H1 (cell line): ENCODE measurements around the gene STEAP2. TPM values are rescaled to one million over a fixed set of nuclear protein-coding genes. Genes with fewer than 3 reads are reported as not detected.

Experiments used
- CTCF ChIA-PET: fragments of 300-600 bp; sonication (Branson Sonifier 250); formaldehyde crosslinking; loops from one replicate; lab custom pipeline; 2021; ENCODE audit not compliant: partially characterized antibody; lab: Charles Lee
- POLR2A ChIA-PET: fragments of 300-600 bp; sonication (Branson Sonifier 250); formaldehyde crosslinking; loops from one replicate; lab custom pipeline; 2021; ENCODE audit warnings: inconsistent platforms; ENCODE audit not compliant: partially characterized antibody; lab: Charles Lee
- DNase-seq, 2 experiments: peaks; one replicate each; pipeline versions ENCODE4 v3.0.0 to v3.0.0-alpha.2; 2010 to 2022; ENCODE audit warnings: low spot score in 2 of 2, low read depth in 1 of 2, mixed read lengths in 1 of 2
- FAIRE-seq: peaks from 2 replicates; lab custom pipeline; 2011; peaks lifted over from hg19 to GRCh38; lab: Jason Lieb, UNC
- H2AFZ ChIP-seq: 2 replicates; pipeline ENCODE4 v1.8.1; 2012; ENCODE audit warnings: low read length, inconsistent platforms
- H2AK5ac ChIP-seq: 2 replicates; pipeline ENCODE4 v1.6.1; 2013; ENCODE audit warnings: low read depth, low read length
- H2BK120ac ChIP-seq: replicated peaks from 2 replicates; pipeline ENCODE3; 2013; ENCODE audit warnings: low read depth, low read length, inconsistent platforms
- H2BK12ac ChIP-seq: 2 replicates; pipeline ENCODE4 v1.6.1; 2013; ENCODE audit warnings: low read depth, low read length
- H2BK15ac ChIP-seq: 2 replicates; pipeline ENCODE4 v1.6.1; 2013; ENCODE audit warnings: low read length
- H2BK20ac ChIP-seq: 2 replicates; pipeline ENCODE4 v1.6.1; 2013; ENCODE audit warnings: low read length
- H2BK5ac ChIP-seq: 2 replicates; pipeline ENCODE4 v1.6.1; 2013; ENCODE audit warnings: low read depth, low read length
- H3K14ac ChIP-seq: 2 replicates; pipeline ENCODE4 v1.6.1; 2013; ENCODE audit warnings: inconsistent platforms; ENCODE audit not compliant: insufficient read length
- H3K18ac ChIP-seq: 2 replicates; pipeline ENCODE4 v1.6.1; 2013; ENCODE audit warnings: low read length; ENCODE audit errors: extremely low read depth
- H3K23ac ChIP-seq: 2 replicates; pipeline ENCODE4 v1.6.1; 2013; ENCODE audit warnings: inconsistent platforms; ENCODE audit not compliant: insufficient read length
- H3K23me2 ChIP-seq: 2 replicates; pipeline ENCODE4 v1.6.1; 2013; ENCODE audit warnings: low read depth, low read length
- H3K27ac ChIP-seq: 2 replicates; pipeline ENCODE4 v1.6.1; 2011; ENCODE audit warnings: low read depth, low read length, inconsistent platforms
- H3K27me3 ChIP-seq, 4 experiments: replicated peaks in 1 of 4; 1 replicate in 1 of 4; 2 replicates in 3 of 4; pipeline versions ENCODE4 v1.6.1 to v1.8.1; 2011 to 2013; ENCODE audit warnings: low read length in 3 of 4, mild to moderate bottlenecking in 3 of 4, inconsistent platforms in 2 of 4, mixed read lengths in 2 of 4, moderate library complexity in 1 of 4; ENCODE audit not compliant: control insufficient read depth in 3 of 4, insufficient read depth in 3 of 4; ENCODE audit errors: extremely low read depth in 1 of 4
- H3K36me3 ChIP-seq, 4 experiments: 2 replicates each; pipeline versions ENCODE4 v1.6.1 to v1.8.1; 2011 to 2013; ENCODE audit warnings: mild to moderate bottlenecking in 4 of 4, low read length in 3 of 4, moderate library complexity in 2 of 4, control low read depth in 1 of 4, inconsistent platforms in 1 of 4; ENCODE audit not compliant: insufficient read depth in 4 of 4, control insufficient read depth in 2 of 4
- H3K4ac ChIP-seq: replicated peaks from 2 replicates; pipeline ENCODE3; 2013; ENCODE audit warnings: low read length, low read depth, mixed read lengths, inconsistent platforms; ENCODE audit not compliant: insufficient read length
- H3K4me1 ChIP-seq, 4 experiments: replicated peaks in 1 of 4; 1 replicate in 1 of 4; 2 replicates in 3 of 4; pipeline versions ENCODE4 v1.6.1 to v1.8.1; 2011 to 2013; ENCODE audit warnings: low read length in 3 of 4, inconsistent platforms in 2 of 4, mixed read lengths in 1 of 4; ENCODE audit not compliant: insufficient read depth in 4 of 4, control insufficient read depth in 3 of 4
- H3K4me2 ChIP-seq, 2 experiments: 2 replicates each; pipeline versions ENCODE4 v1.6.1 to v1.8.1; 2011 to 2013; ENCODE audit warnings: low read depth in 2 of 2, low read length in 2 of 2, control low read depth in 1 of 2, inconsistent platforms in 1 of 2, mild to moderate bottlenecking in 1 of 2; ENCODE audit not compliant: insufficient read depth in 1 of 2
- H3K4me3 ChIP-seq, 4 experiments: fragments of 200-600, 300-600 bp in 1 of 4; sonication (generic), shearing (Covaris generic), sonication (Bioruptor Twin) in 1 of 4; 2 replicates each; pipeline versions ENCODE4 v1.5.1 to v1.8.1; 2011 to 2016; ENCODE audit warnings: low read length in 4 of 4, low read depth in 3 of 4, control low read depth in 2 of 4, inconsistent platforms in 2 of 4, mild to moderate bottlenecking in 2 of 4, mixed read lengths in 1 of 4, moderate library complexity in 1 of 4; ENCODE audit not compliant: insufficient read depth in 2 of 4; ENCODE audit errors: extremely low read depth in 1 of 4
- H3K56ac ChIP-seq: replicated peaks from 2 replicates; pipeline ENCODE3; 2013; ENCODE audit warnings: low read depth, mild to moderate bottlenecking, mixed read lengths, low read length, inconsistent platforms; ENCODE audit not compliant: insufficient read length
- H3K79me1 ChIP-seq: 2 replicates; pipeline ENCODE4 v1.6.1; 2013; ENCODE audit warnings: low read depth, low read length, control low read depth
- H3K79me2 ChIP-seq, 2 experiments: 2 replicates each; pipeline versions ENCODE4 v1.6.1 to v1.8.1; 2012 to 2013; ENCODE audit warnings: low read length in 2 of 2, mild to moderate bottlenecking in 2 of 2, inconsistent platforms in 1 of 2; ENCODE audit not compliant: insufficient read depth in 2 of 2, control insufficient read depth in 1 of 2
- H3K9ac ChIP-seq, 4 experiments: replicated peaks in 1 of 4; 1 replicate in 1 of 4; 2 replicates in 3 of 4; pipeline versions ENCODE4 v1.6.1 to v1.8.1; 2011 to 2013; ENCODE audit warnings: low read depth in 3 of 4, low read length in 3 of 4, control low read depth in 2 of 4, mild to moderate bottlenecking in 2 of 4, moderate library complexity in 2 of 4, inconsistent platforms in 1 of 4; ENCODE audit errors: extremely low read depth in 1 of 4
- H3K9me3 ChIP-seq, 2 experiments: 2 replicates each; pipeline versions ENCODE4 v1.6.1 to v1.8.1; 2012 to 2013; ENCODE audit warnings: mild to moderate bottlenecking in 2 of 2, moderate library complexity in 2 of 2, control low read depth in 1 of 2, inconsistent platforms in 1 of 2, low read depth in 1 of 2, low read length in 1 of 2, mixed read lengths in 1 of 2; ENCODE audit not compliant: insufficient read depth in 2 of 2
- H4K20me1 ChIP-seq, 2 experiments: replicated peaks in 1 of 2; 2 replicates each; pipeline versions ENCODE3 to v1.8.1; 2011 to 2013; ENCODE audit warnings: inconsistent platforms in 2 of 2, low read length in 2 of 2, mild to moderate bottlenecking in 1 of 2; ENCODE audit not compliant: insufficient read depth in 2 of 2, control insufficient read depth in 1 of 2
- H4K5ac ChIP-seq: 2 replicates; pipeline ENCODE4 v1.6.1; 2013; ENCODE audit warnings: low read length, low read depth, mixed read lengths, inconsistent platforms; ENCODE audit not compliant: insufficient read length
- H4K8ac ChIP-seq: 2 replicates; pipeline ENCODE4 v1.8.0; 2013; ENCODE audit warnings: mild to moderate bottlenecking, moderate library complexity, low read length, inconsistent platforms; ENCODE audit not compliant: insufficient read depth; ENCODE audit errors: extremely low read depth
- H4K91ac ChIP-seq: replicated peaks from 2 replicates; pipeline ENCODE3; 2013; ENCODE audit warnings: low read length, mixed read lengths, inconsistent platforms; ENCODE audit not compliant: insufficient read length
- JUND ChIP-seq: IDR thresholded peaks from 2 replicates; pipeline ENCODE4 v1.6.1; 2011; ENCODE audit warnings: mild to moderate bottlenecking, improper control_type of control experiment, low read length
- SP2 ChIP-seq: IDR thresholded peaks from 2 replicates; pipeline ENCODE4 v1.6.1; 2012; ENCODE audit warnings: mild to moderate bottlenecking, low read length, inconsistent platforms
- WGBS, 2 experiments: shearing (Covaris generic) in 1 of 2; methylation state at CpG; one replicate each; pipeline versions ENCODE4 v1.1.6 to v1.1.7; 2013 to 2015; ENCODE audit warnings: low lambda C conversion rate in 2 of 2, mixed read lengths in 2 of 2, inconsistent platforms in 1 of 2, low coverage in 1 of 2, missing lambda C conversion rate in 1 of 2; ENCODE audit not compliant: insufficient replicate concordance in 2 of 2, insufficient coverage in 1 of 2, insufficient read length in 1 of 2; ENCODE audit errors: extremely low coverage in 1 of 2, missing lambda C conversion rate in 1 of 2; 5-methylcytosine and 5-hydroxymethylcytosine counted together
- polyA plus RNA-seq, 7 experiments: library from polyadenylated mRNA; depleted of rRNA in 3 of 7; stranded (reverse) in 5 of 7; unstranded in 2 of 7; fragments of >200 nt in 5 of 7; fragments of 200-250 nt in 2 of 7; gene quantifications; 1 replicate in 5 of 7; 2 replicates in 1 of 7; 4 replicates in 1 of 7; pipeline versions ENCODE4 v1.2.1 to v1.2.3, GENCODE V29; 2011 to 2013; ENCODE audit warnings: missing spikeins in 2 of 7, mixed read lengths in 2 of 7
- total RNA-seq: library from RNA; stranded (reverse); fragmentation: NEBNext Ultra II Directional; extraction: Animal tissue kit (Norgen Biotek cat#: 25700); gene quantifications from 2 replicates; pipeline ENCODE4 v1.2.1, GENCODE V29; 2021

STEAP2 gene
- total and polyA plus RNA-seq, 2 of the 8 experiments (the other 6 are each of a cell fraction or from before 2014, with no cell fraction given) = 13.4 to 18.4 TPM

- no peak overlapping the region for H3K56ac ChIP-seq
- no peak overlapping the region for H2AFZ ChIP-seq
- peak overlapping the region; percentile 8 to 28; a peak in 3 of 4 replicates for H3K4me2 ChIP-seq
- no peak overlapping the region for H2BK15ac ChIP-seq
- WGBS, 2 experiments = 74% methylated on average over 6 of the region's 6 CpGs; no CpG with 5 or more reads in 1 of the 2 experiments
- H2AK5ac ChIP-seq = no peak overlapping the region
- peaks cover 0 to 87% of the 10 kb centered on the region in 2 experiments; a peak in 3 of 4 replicates for H3K79me2 ChIP-seq
- H4K20me1 ChIP-seq = no peaks in the 10 kb centered on the region
- peaks cover 5 to 21% (median 10%) of the 10 kb centered on the region in 4 experiments; a peak in 6 of 7 replicates for H3K4me1 ChIP-seq
- ChIA-PET CTCF (interaction anchor here (0.5 to 1.4 kb wide), 2 partner anchors 36 to 411 kb away, joined by 3 to 4 read pairs; no protein-coding TSS in a partner anchor), POLR2A (interaction anchor here (5.4 kb wide), 1 partner anchor 8 kb away, joined by 48 read pairs; no protein-coding TSS in a partner anchor)
- H2BK120ac ChIP-seq = no peak overlapping the region
- H3K9ac ChIP-seq = no peak overlapping the region
- H4K91ac ChIP-seq = no peak overlapping the region
- peak; percentile 86 for TF ChIP-seq JUND
- no peak for TF ChIP-seq SP2
- H4K8ac ChIP-seq = no peak overlapping the region
- no peak overlapping the region for H3K27ac ChIP-seq
- peak overlapping the region in 1 of 4 experiments; percentile 13; a peak in 1 of 8 replicates for H3K4me3 ChIP-seq
- peaks cover 0 to 6% (median 0%) of the 10 kb centered on the region in 4 experiments; a peak in 3 of 8 replicates for H3K36me3 ChIP-seq
- H3K14ac ChIP-seq = no peak overlapping the region
- no peak overlapping the region for H3K4ac ChIP-seq
- no peak overlapping the region for H3K18ac ChIP-seq
- DNase-seq (no peak), FAIRE-seq (no peak)
- no peaks in the 10 kb centered on the region for H3K79me1 ChIP-seq
- H4K5ac ChIP-seq = no peak overlapping the region
- peaks cover 10% of the 10 kb centered on the region for H3K23me2 ChIP-seq
- no peak overlapping the region for H2BK12ac ChIP-seq
- no peaks in the 10 kb centered on the region for H3K27me3 ChIP-seq
- no peak overlapping the region for H2BK5ac ChIP-seq
- no peak overlapping the region for H2BK20ac ChIP-seq
- H3K9me3 ChIP-seq = no peaks in the 10 kb centered on the region
- H3K23ac ChIP-seq = no peak overlapping the region
Observed at GRCh38 chr7:90216080-90216674, 4.6 kb downstream of the STEAP2 start.
